SK-N-SH (cell line): ENCODE measurements around the gene PARS2. TPM values are rescaled to one million over a fixed set of nuclear protein-coding genes. Genes with fewer than 3 reads are reported as not detected.

Source experiments
- CTCF ChIA-PET: fragments of 300-600, 350-600 bp; formaldehyde crosslinking; extraction: SDS; loops from one replicate; lab custom pipeline; 2021; lab: Yijun Ruan, JAX
- POLR2A ChIA-PET: fragments of 350-600 bp; sonication (Branson Sonifier 250); formaldehyde crosslinking; extraction: SDS; loops from one replicate; lab custom pipeline; 2020; ENCODE audit warnings: antibody characterized with exemption, inconsistent platforms; lab: Yijun Ruan, JAX
- DNase-seq: peaks from one replicate; pipeline ENCODE4 v3.0.0; 2012
- H2AFZ ChIP-seq: fragments of 200-600 bp; sonication (generic); 2 replicates; pipeline ENCODE4 v1.8.1; 2016; ENCODE audit warnings: antibody characterized with exemption, mild to moderate bottlenecking, low read depth
- H3F3A ChIP-seq: fragments of 200-600 bp; sonication (generic); replicated peaks from 2 replicates; pipeline ENCODE3; 2016; ENCODE audit warnings: antibody characterized with exemption, mild to moderate bottlenecking; ENCODE audit not compliant: insufficient read depth
- H3K27ac ChIP-seq, 2 experiments: fragments of 200-500 bp in 1 of 2; fragments of 200-600 bp in 1 of 2; sonication (Bioruptor generic) in 1 of 2; sonication (generic), shearing (Covaris generic) in 1 of 2; 2 replicates each; pipeline versions ENCODE4 v1.5.1 to v1.6.1; 2014 to 2016; ENCODE audit warnings: low read depth in 2 of 2, inconsistent platforms in 1 of 2, low read length in 1 of 2, mild to moderate bottlenecking in 1 of 2, mixed read lengths in 1 of 2
- H3K27me3 ChIP-seq: fragments of 200-600 bp; sonication (generic), shearing (Covaris generic); 2 replicates; pipeline ENCODE4 v1.6.1; 2016; ENCODE audit warnings: mixed run types; ENCODE audit not compliant: insufficient read depth
- H3K36me3 ChIP-seq, 2 experiments: fragments of 200-500 bp in 1 of 2; fragments of 200-600 bp in 1 of 2; sonication (Bioruptor generic) in 1 of 2; sonication (generic) in 1 of 2; replicated peaks in 1 of 2; 2 replicates each; pipeline versions ENCODE3 to v1.5.1; 2014 to 2016; ENCODE audit warnings: low read length in 1 of 2, mild to moderate bottlenecking in 1 of 2; ENCODE audit not compliant: insufficient read depth in 2 of 2, control insufficient read depth in 1 of 2
- H3K4me1 ChIP-seq, 2 experiments: fragments of 200-500 bp in 1 of 2; fragments of 200-600 bp in 1 of 2; sonication (Bioruptor generic) in 1 of 2; sonication (generic), shearing (Covaris generic) in 1 of 2; 2 replicates each; pipeline versions ENCODE4 v1.5.1 to v1.6.1; 2014 to 2016; ENCODE audit warnings: low read depth in 1 of 2, low read length in 1 of 2, mixed run types in 1 of 2; ENCODE audit not compliant: insufficient read depth in 2 of 2, control insufficient read depth in 1 of 2
- H3K4me2 ChIP-seq: fragments of 200-600 bp; sonication (generic), shearing (Covaris generic); 2 replicates; pipeline ENCODE4 v1.6.1; 2017; ENCODE audit warnings: mixed run types
- H3K4me3 ChIP-seq, 2 experiments: fragments of 200-500 bp in 1 of 2; fragments of 200-600 bp in 1 of 2; sonication (Bioruptor generic) in 1 of 2; sonication (generic), shearing (Covaris generic) in 1 of 2; 2 replicates each; pipeline versions ENCODE4 v1.5.1 to v1.8.1; 2014 to 2016; ENCODE audit warnings: low read depth in 2 of 2, inconsistent platforms in 1 of 2, low read length in 1 of 2, mild to moderate bottlenecking in 1 of 2, mixed read lengths in 1 of 2, moderate library complexity in 1 of 2
- H3K79me2 ChIP-seq: fragments of 200-600 bp; sonication (generic); 2 replicates; pipeline ENCODE4 v1.8.1; 2017; ENCODE audit warnings: mild to moderate bottlenecking; ENCODE audit not compliant: insufficient read depth
- H3K9ac ChIP-seq: fragments of 200-600 bp; sonication (generic); 2 replicates; pipeline ENCODE4 v1.6.1; 2017; ENCODE audit warnings: mixed run types
- H3K9me2 ChIP-seq: fragments of 200-600 bp; sonication (generic); 2 replicates; pipeline ENCODE4 v1.6.1; 2017; ENCODE audit warnings: mixed run types
- H3K9me3 ChIP-seq: fragments of 200-600 bp; sonication (generic); 2 replicates; pipeline ENCODE4 v1.6.1; 2017; ENCODE audit warnings: mixed run types, mild to moderate bottlenecking, moderate library complexity
- H4K20me1 ChIP-seq: fragments of 200-600 bp; sonication (generic); 2 replicates; pipeline ENCODE4 v1.6.1; 2017; ENCODE audit warnings: mild to moderate bottlenecking, mixed run types; ENCODE audit not compliant: insufficient read depth
- CHD2 ChIP-seq: fragments of 150-350 bp; IDR thresholded peaks from 2 replicates; pipeline ENCODE4 v1.6.1; 2018; ENCODE audit warnings: low read length; ENCODE audit not compliant: partially characterized antibody
- EP300 ChIP-seq, 2 experiments: IDR thresholded peaks; 2 replicates each; pipeline versions ENCODE4 v1.4.0 to v1.6.1; 2012; ENCODE audit warnings: borderline replicate concordance in 1 of 2, low read depth in 1 of 2, low read length in 1 of 2
- FOSL2 ChIP-seq: IDR thresholded peaks from 2 replicates; pipeline ENCODE4 v1.4.0; 2012; ENCODE audit warnings: low read depth, mild to moderate bottlenecking, moderate library complexity, borderline replicate concordance
- FOXM1 ChIP-seq: IDR thresholded peaks from 2 replicates; pipeline ENCODE4 v1.4.0; 2012; ENCODE audit warnings: low read depth, mild to moderate bottlenecking
- GABPA ChIP-seq: IDR thresholded peaks from 2 replicates; pipeline ENCODE4 v1.4.0; 2012; ENCODE audit warnings: low read depth, mild to moderate bottlenecking
- GATA2 ChIP-seq: sonication (generic); formaldehyde crosslinking; IDR thresholded peaks from 2 replicates; pipeline ENCODE4 v1.5.0; 2020; ENCODE audit warnings: mild to moderate bottlenecking, missing genetic modification reagents
- JUND ChIP-seq: IDR thresholded peaks from 2 replicates; pipeline ENCODE4 v1.4.0; 2012
- NRF1 ChIP-seq: IDR thresholded peaks from 2 replicates; pipeline ENCODE4 v1.6.1; 2012; ENCODE audit warnings: low read depth, mild to moderate bottlenecking, low read length
- SMC3 ChIP-seq: IDR thresholded peaks from 2 replicates; pipeline ENCODE4 v1.6.1; 2012; ENCODE audit warnings: low read depth, low read length, improper control_type of control experiment
- WGBS: methylation state at CpG from one replicate; pipeline ENCODE4 v1.1.6; 2017; ENCODE audit warnings: low lambda C conversion rate; 5-methylcytosine and 5-hydroxymethylcytosine counted together
- polyA plus RNA-seq, 3 experiments: library from polyadenylated mRNA; depleted of rRNA; stranded (reverse); fragments of >200 nt; gene quantifications; 2 replicates each; pipeline ENCODE4 v1.2.3, GENCODE V29; 2012
- TF ChIP-seq, protein P1 (sequence below): IDR thresholded peaks from 2 replicates; pipeline ENCODE4 v1.4.0; 2012; ENCODE audit warnings: low read depth
- TF ChIP-seq, protein P2 (sequence below): IDR thresholded peaks from 2 replicates; pipeline ENCODE4 v1.6.1; 2012; ENCODE audit warnings: mild to moderate bottlenecking, low read depth, low read length, moderate library complexity
- TF ChIP-seq, protein P3 (sequence below): IDR thresholded peaks from 2 replicates; pipeline ENCODE4 v1.4.0; 2012; ENCODE audit warnings: low read depth, borderline replicate concordance
- TF ChIP-seq, protein P4 (sequence below): IDR thresholded peaks from 2 replicates; pipeline ENCODE4 v1.4.0; 2012; ENCODE audit warnings: low read depth, borderline replicate concordance

PARS2 gene
- polyA plus RNA-seq, 1 of the 3 experiments (the other 2 are of a cell fraction): 3.2 TPM

DNA sequence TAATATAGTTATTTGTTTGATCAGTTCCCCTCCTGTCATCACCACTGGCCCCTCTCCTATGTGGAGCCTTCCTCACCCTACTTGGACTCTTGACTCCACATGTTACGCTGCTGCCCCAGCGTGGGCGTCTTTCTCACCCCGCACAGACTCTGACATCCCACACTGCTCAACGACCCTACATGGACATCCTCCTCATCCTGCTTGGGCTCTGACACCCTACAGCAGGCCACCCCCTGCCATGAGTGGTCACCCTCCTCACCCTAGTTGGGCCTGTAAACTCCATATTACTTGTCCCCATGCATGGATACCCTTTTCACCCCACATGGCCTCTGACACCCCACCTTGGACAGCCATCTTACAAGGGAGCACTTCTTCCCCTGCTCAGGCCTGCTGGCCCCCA is 27.6 kb downstream of the PARS2 start:
- no peaks in the 10 kb centered on the region for H3K9me2 ChIP-seq
- no peaks in the 10 kb centered on the region for H4K20me1 ChIP-seq
- H2AFZ ChIP-seq: no peak overlapping the region
- WGBS: 87% methylated on average over 5 of the region's 5 CpGs
- POLR2A ChIA-PET: no interaction called here
- no peak overlapping the region for H3K4me2 ChIP-seq
- H3K9me3 ChIP-seq: no peaks in the 10 kb centered on the region
- no peak overlapping the region for H3K4me3 ChIP-seq
- H3K79me2 ChIP-seq: no peaks in the 10 kb centered on the region
- no peaks in the 10 kb centered on the region for H3K27me3 ChIP-seq
- no peak for DNase-seq
- no peak overlapping the region for H3K27ac ChIP-seq
- H3F3A ChIP-seq: peaks cover 4% of the 10 kb centered on the region
- H3K4me1 ChIP-seq: no peaks in the 10 kb centered on the region
- peaks cover 39 to 48% of the 10 kb centered on the region in 2 experiments for H3K36me3 ChIP-seq
- TF ChIP-seq, protein P1, sequence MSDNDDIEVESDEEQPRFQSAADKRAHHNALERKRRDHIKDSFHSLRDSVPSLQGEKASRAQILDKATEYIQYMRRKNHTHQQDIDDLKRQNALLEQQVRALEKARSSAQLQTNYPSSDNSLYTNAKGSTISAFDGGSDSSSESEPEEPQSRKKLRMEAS: no peak
- TF ChIP-seq SMC3: no peak
- no peak for TF ChIP-seq EP300 (IDR thresholded peaks at IDR 0.05; ENCODE audit: borderline replicate concordance in 1 of 2, low read depth in 1 of 2, low read length in 1 of 2)
- TF ChIP-seq, protein P2, sequence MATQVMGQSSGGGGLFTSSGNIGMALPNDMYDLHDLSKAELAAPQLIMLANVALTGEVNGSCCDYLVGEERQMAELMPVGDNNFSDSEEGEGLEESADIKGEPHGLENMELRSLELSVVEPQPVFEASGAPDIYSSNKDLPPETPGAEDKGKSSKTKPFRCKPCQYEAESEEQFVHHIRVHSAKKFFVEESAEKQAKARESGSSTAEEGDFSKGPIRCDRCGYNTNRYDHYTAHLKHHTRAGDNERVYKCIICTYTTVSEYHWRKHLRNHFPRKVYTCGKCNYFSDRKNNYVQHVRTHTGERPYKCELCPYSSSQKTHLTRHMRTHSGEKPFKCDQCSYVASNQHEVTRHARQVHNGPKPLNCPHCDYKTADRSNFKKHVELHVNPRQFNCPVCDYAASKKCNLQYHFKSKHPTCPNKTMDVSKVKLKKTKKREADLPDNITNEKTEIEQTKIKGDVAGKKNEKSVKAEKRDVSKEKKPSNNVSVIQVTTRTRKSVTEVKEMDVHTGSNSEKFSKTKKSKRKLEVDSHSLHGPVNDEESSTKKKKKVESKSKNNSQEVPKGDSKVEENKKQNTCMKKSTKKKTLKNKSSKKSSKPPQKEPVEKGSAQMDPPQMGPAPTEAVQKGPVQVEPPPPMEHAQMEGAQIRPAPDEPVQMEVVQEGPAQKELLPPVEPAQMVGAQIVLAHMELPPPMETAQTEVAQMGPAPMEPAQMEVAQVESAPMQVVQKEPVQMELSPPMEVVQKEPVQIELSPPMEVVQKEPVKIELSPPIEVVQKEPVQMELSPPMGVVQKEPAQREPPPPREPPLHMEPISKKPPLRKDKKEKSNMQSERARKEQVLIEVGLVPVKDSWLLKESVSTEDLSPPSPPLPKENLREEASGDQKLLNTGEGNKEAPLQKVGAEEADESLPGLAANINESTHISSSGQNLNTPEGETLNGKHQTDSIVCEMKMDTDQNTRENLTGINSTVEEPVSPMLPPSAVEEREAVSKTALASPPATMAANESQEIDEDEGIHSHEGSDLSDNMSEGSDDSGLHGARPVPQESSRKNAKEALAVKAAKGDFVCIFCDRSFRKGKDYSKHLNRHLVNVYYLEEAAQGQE: no peak
- TF ChIP-seq FOXM1: no peak
- no peak for TF ChIP-seq GATA2
- TF ChIP-seq GABPA: no peak
- no peak for TF ChIP-seq NRF1
- TF ChIP-seq JUND: no peak
- TF ChIP-seq, protein P3, sequence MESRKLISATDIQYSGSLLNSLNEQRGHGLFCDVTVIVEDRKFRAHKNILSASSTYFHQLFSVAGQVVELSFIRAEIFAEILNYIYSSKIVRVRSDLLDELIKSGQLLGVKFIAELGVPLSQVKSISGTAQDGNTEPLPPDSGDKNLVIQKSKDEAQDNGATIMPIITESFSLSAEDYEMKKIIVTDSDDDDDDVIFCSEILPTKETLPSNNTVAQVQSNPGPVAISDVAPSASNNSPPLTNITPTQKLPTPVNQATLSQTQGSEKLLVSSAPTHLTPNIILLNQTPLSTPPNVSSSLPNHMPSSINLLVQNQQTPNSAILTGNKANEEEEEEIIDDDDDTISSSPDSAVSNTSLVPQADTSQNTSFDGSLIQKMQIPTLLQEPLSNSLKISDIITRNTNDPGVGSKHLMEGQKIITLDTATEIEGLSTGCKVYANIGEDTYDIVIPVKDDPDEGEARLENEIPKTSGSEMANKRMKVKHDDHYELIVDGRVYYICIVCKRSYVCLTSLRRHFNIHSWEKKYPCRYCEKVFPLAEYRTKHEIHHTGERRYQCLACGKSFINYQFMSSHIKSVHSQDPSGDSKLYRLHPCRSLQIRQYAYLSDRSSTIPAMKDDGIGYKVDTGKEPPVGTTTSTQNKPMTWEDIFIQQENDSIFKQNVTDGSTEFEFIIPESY: no peak
- no peak for TF ChIP-seq FOSL2
- TF ChIP-seq, protein P4, sequence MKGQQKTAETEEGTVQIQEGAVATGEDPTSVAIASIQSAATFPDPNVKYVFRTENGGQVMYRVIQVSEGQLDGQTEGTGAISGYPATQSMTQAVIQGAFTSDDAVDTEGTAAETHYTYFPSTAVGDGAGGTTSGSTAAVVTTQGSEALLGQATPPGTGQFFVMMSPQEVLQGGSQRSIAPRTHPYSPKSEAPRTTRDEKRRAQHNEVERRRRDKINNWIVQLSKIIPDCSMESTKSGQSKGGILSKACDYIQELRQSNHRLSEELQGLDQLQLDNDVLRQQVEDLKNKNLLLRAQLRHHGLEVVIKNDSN: no peak
- no peak for TF ChIP-seq CHD2
- TF ChIP-seq, all 33 proteins: peak for 0
- CTCF ChIA-PET: no interaction called here
- no peak overlapping the region for H3K9ac ChIP-seq
